Trophoblast cell (in vitro differentiated cells and primary cell): ENCODE data around the gene LIMS4.
"Not testable (repeated sequence)": the region's sequence is repeated elsewhere in the genome, so short reads cannot be mapped to it uniquely, and the experiment has no call there.

Source experiments
- DNase-seq, 2 donors: peaks; one replicate each; pipeline ENCODE4 v3.0.0-alpha.2; 2016
- H2AFZ ChIP-seq: 2 replicates; pipeline ENCODE4 v1.6.1; 2013; ENCODE audit warnings: low read length, moderate library complexity, mild to moderate bottlenecking; ENCODE audit not compliant: insufficient read depth, poor library complexity
- H2AK5ac ChIP-seq: 2 replicates; pipeline ENCODE4 v1.6.1; 2013; ENCODE audit warnings: mild to moderate bottlenecking, low read length
- H2BK120ac ChIP-seq: 2 replicates; pipeline ENCODE4 v1.6.1; 2013; ENCODE audit warnings: low read length, mild to moderate bottlenecking, moderate library complexity; ENCODE audit not compliant: insufficient read depth, poor library complexity
- H2BK12ac ChIP-seq: 2 replicates; pipeline ENCODE4 v1.6.1; 2013; ENCODE audit warnings: mild to moderate bottlenecking, low read length, moderate library complexity
- H2BK5ac ChIP-seq: 2 replicates; pipeline ENCODE4 v1.6.1; 2013; ENCODE audit warnings: low read length, low read depth, moderate library complexity, mild to moderate bottlenecking; ENCODE audit not compliant: poor library complexity
- H3K14ac ChIP-seq: 2 replicates; pipeline ENCODE4 v1.6.1; 2013; ENCODE audit warnings: mild to moderate bottlenecking, low read length
- H3K18ac ChIP-seq: 2 replicates; pipeline ENCODE4 v1.6.1; 2013; ENCODE audit warnings: mild to moderate bottlenecking, low read length
- H3K23ac ChIP-seq: 2 replicates; pipeline ENCODE4 v1.6.1; 2013; ENCODE audit warnings: low read length
- H3K27ac ChIP-seq: 2 replicates; pipeline ENCODE4 v1.5.1; 2013; ENCODE audit warnings: low read depth, mild to moderate bottlenecking, inconsistent platforms, low read length, moderate library complexity
- H3K27me3 ChIP-seq: 2 replicates; pipeline ENCODE4 v1.6.1; 2013; ENCODE audit warnings: inconsistent platforms, mild to moderate bottlenecking, low read length, moderate library complexity; ENCODE audit not compliant: insufficient read depth
- H3K36me3 ChIP-seq, 2 experiments: 1 replicate in 1 of 2; 2 replicates in 1 of 2; pipeline ENCODE4 v1.6.1; 2013; ENCODE audit warnings: low read length in 2 of 2, mild to moderate bottlenecking in 2 of 2, moderate library complexity in 1 of 2; ENCODE audit not compliant: insufficient read depth in 2 of 2, control insufficient read depth in 1 of 2
- H3K4ac ChIP-seq: 2 replicates; pipeline ENCODE4 v1.6.1; 2013; ENCODE audit warnings: low read depth, mild to moderate bottlenecking, low read length, moderate library complexity
- H3K4me1 ChIP-seq, 2 experiments: 1 replicate in 1 of 2; 2 replicates in 1 of 2; pipeline ENCODE4 v1.6.1; 2013; ENCODE audit warnings: low read length in 2 of 2, mild to moderate bottlenecking in 2 of 2, moderate library complexity in 1 of 2; ENCODE audit not compliant: insufficient read depth in 2 of 2, control insufficient read depth in 1 of 2
- H3K4me2 ChIP-seq: 2 replicates; pipeline ENCODE4 v1.6.1; 2013; ENCODE audit warnings: inconsistent platforms, mild to moderate bottlenecking, low read length, moderate library complexity
- H3K4me3 ChIP-seq: 2 replicates; pipeline ENCODE4 v1.5.1; 2013; ENCODE audit warnings: mild to moderate bottlenecking, low read depth, low read length, inconsistent platforms
- H3K79me1 ChIP-seq: one replicate; pipeline ENCODE4 v1.6.1; 2013; ENCODE audit warnings: low read length
- H3K79me2 ChIP-seq: 2 replicates; pipeline ENCODE4 v1.6.1; 2013; ENCODE audit warnings: low read length, mild to moderate bottlenecking; ENCODE audit not compliant: control insufficient read depth, insufficient read depth, poor library complexity
- H3K9ac ChIP-seq: 2 replicates; pipeline ENCODE4 v1.6.1; 2013; ENCODE audit warnings: mild to moderate bottlenecking, low read length
- H3K9me3 ChIP-seq: 2 replicates; pipeline ENCODE4 v1.6.1; 2013; ENCODE audit warnings: low read depth, mild to moderate bottlenecking, control low read depth, inconsistent platforms, low read length; ENCODE audit not compliant: insufficient read depth
- H4K12ac ChIP-seq: 2 replicates; pipeline ENCODE4 v1.6.1; 2013; ENCODE audit warnings: low read depth, mild to moderate bottlenecking, low read length, moderate library complexity
- H4K8ac ChIP-seq: 2 replicates; pipeline ENCODE4 v1.6.1; 2013; ENCODE audit warnings: low read depth, mild to moderate bottlenecking, low read length, moderate library complexity
- H4K91ac ChIP-seq: one replicate; pipeline ENCODE4 v1.6.1; 2013; ENCODE audit warnings: low read depth, mild to moderate bottlenecking, low read length, moderate library complexity
- WGBS: extraction: QIAGEN DNeasy Blood & Tissue Kit; methylation state at CpG from one replicate; pipeline ENCODE4 v1.1.7; 2013; ENCODE audit warnings: missing lambda C conversion rate; ENCODE audit not compliant: insufficient read length, insufficient coverage; ENCODE audit errors: extremely low coverage; 5-methylcytosine and 5-hydroxymethylcytosine counted together

The LIMS4 gene

DNA sequence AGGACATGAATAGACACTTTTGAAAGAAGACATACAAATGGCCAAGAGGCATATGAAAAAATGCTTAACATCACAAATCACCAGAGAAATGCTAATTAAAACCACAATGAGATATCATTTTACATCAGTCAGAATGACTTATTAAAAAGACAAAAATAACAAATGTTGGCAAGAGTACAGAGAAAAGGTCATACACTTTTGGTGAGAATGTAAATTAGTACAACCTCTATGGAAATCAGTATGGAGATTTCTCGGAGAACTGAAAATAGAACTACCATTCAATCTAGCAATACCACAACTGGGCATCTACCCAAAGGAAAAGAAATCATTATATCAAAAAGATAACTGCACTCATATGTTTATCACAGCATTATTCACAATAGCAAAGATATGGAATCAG is 16.4 kb upstream of the LIMS4 start:
- H3K9ac ChIP-seq, H2AK5ac ChIP-seq, H3K79me1 ChIP-seq, H3K4me3 ChIP-seq, H3K4ac ChIP-seq, H3K27me3 ChIP-seq, H3K4me2 ChIP-seq, H2BK120ac ChIP-seq, H2BK5ac ChIP-seq, H2BK12ac ChIP-seq, H3K18ac ChIP-seq, H3K79me2 ChIP-seq, H3K14ac ChIP-seq, H4K8ac ChIP-seq, H2AFZ ChIP-seq, DNase-seq, H3K27ac ChIP-seq, H3K36me3 ChIP-seq, H4K91ac ChIP-seq, H4K12ac ChIP-seq, H3K4me1 ChIP-seq, H3K23ac ChIP-seq, H3K9me3 ChIP-seq: not testable (repeated sequence)
- WGBS, result no CpG with 5 or more reads among the region's 1 CpG

DNA sequence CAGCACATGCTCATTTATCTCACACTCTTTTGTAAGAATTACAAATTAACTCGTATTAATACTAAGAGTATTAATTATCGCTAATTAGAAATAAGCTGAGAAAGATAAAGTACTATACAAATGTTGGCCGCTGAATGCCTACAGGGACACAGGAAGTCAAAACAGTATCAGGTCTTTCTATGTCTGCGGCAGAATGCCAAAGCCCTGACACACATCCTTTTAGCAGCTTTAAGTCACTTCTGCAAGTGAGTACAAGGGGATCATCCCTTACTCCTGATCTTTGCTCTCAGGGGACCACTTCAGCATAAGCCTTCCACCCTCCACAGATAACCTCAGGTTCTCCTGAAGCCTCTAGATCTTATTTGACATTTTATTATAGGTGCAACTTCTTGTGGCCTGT is 10.1 kb upstream of the LIMS4 start:
- not testable (repeated sequence) for H3K14ac ChIP-seq, H2AK5ac ChIP-seq, H2BK120ac ChIP-seq, H4K8ac ChIP-seq, H3K79me1 ChIP-seq, H3K4me1 ChIP-seq, H2BK5ac ChIP-seq, H3K9me3 ChIP-seq, H3K4ac ChIP-seq, DNase-seq, H4K12ac ChIP-seq, H3K4me2 ChIP-seq, H3K18ac ChIP-seq, H3K27me3 ChIP-seq, H3K27ac ChIP-seq, H2BK12ac ChIP-seq, H3K79me2 ChIP-seq, H3K4me3 ChIP-seq, H3K36me3 ChIP-seq, H2AFZ ChIP-seq, H3K9ac ChIP-seq, H3K23ac ChIP-seq, H4K91ac ChIP-seq
- no CpG with 5 or more reads among the region's 4 CpGs for WGBS

DNA sequence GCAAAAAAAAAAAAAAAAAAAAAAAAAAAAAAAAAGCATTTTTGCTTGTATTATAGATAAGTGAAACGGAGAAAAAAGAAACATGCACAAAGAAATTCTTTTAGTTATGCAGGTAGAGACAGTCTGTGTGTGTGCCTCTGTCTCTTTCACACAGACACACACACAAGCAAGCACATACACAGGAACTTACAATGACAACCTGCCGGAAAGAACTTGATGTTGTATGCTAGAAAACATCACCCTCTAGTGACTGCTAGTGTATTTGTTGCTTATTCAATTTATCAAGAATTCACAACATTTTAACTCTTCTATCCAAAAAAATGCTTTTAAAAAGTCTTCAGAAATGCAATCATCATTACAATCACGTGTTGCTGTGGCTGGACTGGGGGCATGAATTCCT is 8.6 kb upstream of the LIMS4 start:
- not testable (repeated sequence) for H3K4me2 ChIP-seq, H2BK120ac ChIP-seq, H4K12ac ChIP-seq, H2BK5ac ChIP-seq, H3K4ac ChIP-seq, H2AFZ ChIP-seq, H3K36me3 ChIP-seq, H3K23ac ChIP-seq, H3K79me2 ChIP-seq, H3K4me1 ChIP-seq, H2BK12ac ChIP-seq, H2AK5ac ChIP-seq, H4K8ac ChIP-seq, H4K91ac ChIP-seq, H3K18ac ChIP-seq, H3K4me3 ChIP-seq, H3K27me3 ChIP-seq, H3K27ac ChIP-seq, H3K9me3 ChIP-seq, H3K79me1 ChIP-seq, H3K9ac ChIP-seq, H3K14ac ChIP-seq, DNase-seq
- no CpG with 5 or more reads among the region's 3 CpGs for WGBS

DNA sequence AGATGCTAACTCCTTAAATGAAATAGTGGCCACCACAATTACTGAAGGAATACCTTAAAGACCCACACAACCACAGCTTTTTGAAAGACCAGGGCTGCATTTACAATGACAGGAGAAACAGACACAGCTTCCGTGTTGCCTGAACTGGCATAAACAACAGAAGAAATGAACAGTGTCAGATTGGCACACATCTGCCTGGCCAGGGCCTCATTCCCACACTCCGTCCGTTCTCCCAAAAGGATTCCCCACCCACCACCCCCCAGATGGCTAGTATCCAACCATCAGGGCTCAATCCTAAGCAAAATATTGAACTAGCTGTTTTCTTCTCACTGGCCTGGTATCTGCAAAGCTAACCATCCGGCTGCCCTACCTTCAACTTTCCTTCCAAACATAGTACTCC is 7.5 kb upstream of the LIMS4 start:
- H2AK5ac ChIP-seq, H3K79me1 ChIP-seq, H4K91ac ChIP-seq, H3K23ac ChIP-seq, H3K79me2 ChIP-seq, H4K12ac ChIP-seq, H3K36me3 ChIP-seq, DNase-seq, H3K4me3 ChIP-seq, H3K27ac ChIP-seq, H2BK5ac ChIP-seq, H2AFZ ChIP-seq, H3K14ac ChIP-seq, H3K4me2 ChIP-seq, H2BK12ac ChIP-seq, H3K9ac ChIP-seq, H3K4me1 ChIP-seq, H2BK120ac ChIP-seq, H3K4ac ChIP-seq, H3K27me3 ChIP-seq, H3K9me3 ChIP-seq, H3K18ac ChIP-seq, H4K8ac ChIP-seq: not testable (repeated sequence)
- no CpG with 5 or more reads among the region's 4 CpGs for WGBS

DNA sequence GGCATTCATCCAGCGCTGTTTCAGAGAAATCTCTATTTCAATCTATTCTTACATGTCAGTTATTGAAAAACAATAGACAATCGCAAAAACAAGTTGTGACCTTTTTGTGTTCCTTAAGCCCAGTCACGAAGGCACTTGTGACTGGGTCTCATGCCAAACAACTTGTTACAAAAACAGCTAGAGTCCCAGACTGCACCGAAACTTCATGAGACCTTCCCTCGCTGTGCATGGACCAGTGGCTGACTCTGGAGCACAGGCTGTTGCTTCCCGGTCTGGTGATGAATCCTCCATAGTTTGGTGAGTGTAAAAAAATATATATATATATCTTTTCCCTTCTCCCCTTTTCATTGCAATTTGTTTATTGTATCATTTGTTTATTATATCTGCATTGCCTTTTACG is 4.8 kb upstream of the LIMS4 start:
- H4K8ac ChIP-seq, H3K14ac ChIP-seq, H3K27me3 ChIP-seq, H4K12ac ChIP-seq, H2BK5ac ChIP-seq, H3K4me1 ChIP-seq, H3K4me2 ChIP-seq, DNase-seq, H3K4me3 ChIP-seq, H3K79me2 ChIP-seq, H2AFZ ChIP-seq, H3K9ac ChIP-seq, H3K79me1 ChIP-seq, H2AK5ac ChIP-seq, H2BK12ac ChIP-seq, H3K27ac ChIP-seq, H4K91ac ChIP-seq, H3K4ac ChIP-seq, H3K36me3 ChIP-seq, H3K23ac ChIP-seq, H3K18ac ChIP-seq, H2BK120ac ChIP-seq, H3K9me3 ChIP-seq: not testable (repeated sequence)
- WGBS, result no CpG with 5 or more reads among the region's 7 CpGs
